GM12875 (cell line): Measurements from ENCODE around the gene STIM1.

ENCODE experiments used
- H3K4me3 ChIP-seq: one replicate; pipeline ENCODE4 v1.5.1; 2011; ENCODE audit warnings: low read depth, low read length, control low read depth
- CTCF ChIP-seq: IDR thresholded peaks from 2 replicates; pipeline ENCODE4 v1.5.1; 2011; ENCODE audit warnings: low read depth, mild to moderate bottlenecking, control low read depth, inconsistent platforms, low read length, moderate library complexity, borderline replicate concordance; ENCODE audit not compliant: insufficient read depth

The STIM1 gene

GRCh38 chr11:4065601-4066377 is 210.3 kb downstream of the STIM1 start:
- H3K4me3 ChIP-seq: no peak overlapping the region
- no peak for TF ChIP-seq CTCF

- no peak for TF ChIP-seq CTCF
- no peak overlapping the region for H3K4me3 ChIP-seq
These were observed 211.4 kb downstream of the STIM1 start for GRCh38 chr11:4066910-4067309.

GRCh38 chr11:4068962-4069361 is 213.5 kb downstream of the STIM1 start:
- TF ChIP-seq CTCF: no peak
- no peak overlapping the region for H3K4me3 ChIP-seq

- no peak overlapping the region for H3K4me3 ChIP-seq
- TF ChIP-seq CTCF: no peak
These were observed 215.9 kb downstream of the STIM1 start for GRCh38 chr11:4071325-4071724.

GRCh38 chr11:4071914-4072313 is 216.4 kb downstream of the STIM1 start:
- no peak overlapping the region for H3K4me3 ChIP-seq
- TF ChIP-seq CTCF: no peak

- TF ChIP-seq CTCF: peak; percentile 57; the same call in 1 of the 2 replicates
- no peak overlapping the region for H3K4me3 ChIP-seq
These were observed 217.3 kb downstream of the STIM1 start for GRCh38 chr11:4072668-4073285.

- no peak for TF ChIP-seq CTCF
- no peak overlapping the region for H3K4me3 ChIP-seq
These were observed 218.8 kb downstream of the STIM1 start for GRCh38 chr11:4074266-4074665.
